ENCODE data around the gene SUSD4. TPM values are rescaled to one million over a fixed set of nuclear protein-coding genes. Genes with fewer than 3 reads are reported as not detected.

SUSD4 gene
- total RNA-seq, 1 experiment from 2014 or later = 3.5 TPM

- no peak overlapping the region for H3K4me3 Mint-ChIP-seq
- Histone ChIP-seq H3K27me3 (ENCODE audit: insufficient read depth, low read length) (no peaks in the 10 kb centered on the region), H3K23me2 (ENCODE audit: insufficient read length, low read depth, low read length, poor library complexity, severe bottlenecking) (no peaks in the 10 kb centered on the region)
Measured at GRCh38 chr1:223312273-223312672, 51.7 kb downstream of the SUSD4 start.

More at GRCh38 chr1:223312273-223312672, 51.7 kb downstream of the SUSD4 start:
- H4K20me1 ChIP-seq (ENCODE audit: control insufficient read depth, insufficient read depth, insufficient read length) = no peaks in the 10 kb centered on the region
- no peaks in the 10 kb centered on the region for H3K4me1 ChIP-seq (ENCODE audit: insufficient read depth, low read length)
- no peak overlapping the region for H2BK12ac ChIP-seq (ENCODE audit: insufficient read length, low read depth, low read length)
- H3K9ac ChIP-seq (ENCODE audit: extremely low read depth, insufficient read length, low read length) = no peak overlapping the region
- DNase-seq = no peak
- WGBS (ENCODE audit: extremely low coverage, insufficient read length, low lambda C conversion rate) = no CpG with 5 or more reads among the region's 2 CpGs
- no peak overlapping the region for H2BK120ac ChIP-seq (ENCODE audit: low read depth, low read length, poor library complexity, severe bottlenecking)
- H3K18ac ChIP-seq (ENCODE audit: insufficient read length, low read depth, low read length) = no peak overlapping the region
- H3K79me2 ChIP-seq (ENCODE audit: insufficient read depth, low read length) = no peaks in the 10 kb centered on the region
- H2AK5ac ChIP-seq (ENCODE audit: insufficient read length, low read length) = no peak overlapping the region
- no peak overlapping the region for H3K56ac ChIP-seq (ENCODE audit: insufficient read length, low read depth, low read length)
- no peaks in the 10 kb centered on the region for H3K79me1 ChIP-seq (ENCODE audit: insufficient read depth, low read depth, low read length, poor library complexity, severe bottlenecking)
- H3K4me1 Mint-ChIP-seq = peaks cover 9 to 11% of the 10 kb centered on the region in 2 experiments
- no peak overlapping the region for H3K27ac ChIP-seq (ENCODE audit: insufficient read length, low read depth, low read length)
- H2BK15ac ChIP-seq (ENCODE audit: low read depth, low read length) = no peak overlapping the region
- H3K9me3 Mint-ChIP-seq = no peaks in the 10 kb centered on the region
- H3K27ac Mint-ChIP-seq = no peak overlapping the region
- H3K14ac ChIP-seq (ENCODE audit: insufficient read depth, low read length) = no peak overlapping the region
- no peak overlapping the region for H3T11ph ChIP-seq (ENCODE audit: low read length)
- no peak overlapping the region for H2AFZ ChIP-seq (ENCODE audit: low read length)
- no peak overlapping the region for H3K23ac ChIP-seq (ENCODE audit: insufficient read length, low read depth, low read length)
- H3K4me2 ChIP-seq (ENCODE audit: insufficient read depth, insufficient read length, low read length) = no peak overlapping the region
- H2BK5ac ChIP-seq (ENCODE audit: insufficient read length, low read length) = no peak overlapping the region
- H4K8ac ChIP-seq (replicated peaks; ENCODE audit: insufficient read length, low read depth, low read length) = no peak overlapping the region
- H4K5ac ChIP-seq (ENCODE audit: insufficient read length, low read depth, low read length) = no peak overlapping the region
- H2BK20ac ChIP-seq (ENCODE audit: low read depth, low read length, poor library complexity, severe bottlenecking) = no peak overlapping the region
- H3K9me3 ChIP-seq (ENCODE audit: control insufficient read depth, low read depth, low read length) = no peaks in the 10 kb centered on the region
- H3K27me3 Mint-ChIP-seq (ENCODE audit: low read depth) = peaks cover 11% of the 10 kb centered on the region
- no peak for TF ChIP-seq CTCF (conservative IDR thresholded peaks at IDR 0.05)
- no peak overlapping the region for H4K91ac ChIP-seq (ENCODE audit: insufficient read length, low read depth, low read length)
- no peak overlapping the region for H3K4ac ChIP-seq (ENCODE audit: low read depth, low read length)
- no peaks in the 10 kb centered on the region; a peak in 1 of 7 replicates for H3K36me3 Mint-ChIP-seq (ENCODE audit: insufficient read depth in 1 of 3, low read depth in 3 of 3)
